Measurements from ENCODE around the gene URB1. TPM values are rescaled to one million over a fixed set of nuclear protein-coding genes. Genes with fewer than 3 reads are reported as not detected.
A peak's percentile ranks its signal among the peaks of the same experiment; 100 is the strongest.
"Not testable (repeated sequence)": the region's sequence is repeated elsewhere in the genome, so short reads cannot be mapped to it uniquely, and the experiment has no call there.

The URB1 gene, protein sequence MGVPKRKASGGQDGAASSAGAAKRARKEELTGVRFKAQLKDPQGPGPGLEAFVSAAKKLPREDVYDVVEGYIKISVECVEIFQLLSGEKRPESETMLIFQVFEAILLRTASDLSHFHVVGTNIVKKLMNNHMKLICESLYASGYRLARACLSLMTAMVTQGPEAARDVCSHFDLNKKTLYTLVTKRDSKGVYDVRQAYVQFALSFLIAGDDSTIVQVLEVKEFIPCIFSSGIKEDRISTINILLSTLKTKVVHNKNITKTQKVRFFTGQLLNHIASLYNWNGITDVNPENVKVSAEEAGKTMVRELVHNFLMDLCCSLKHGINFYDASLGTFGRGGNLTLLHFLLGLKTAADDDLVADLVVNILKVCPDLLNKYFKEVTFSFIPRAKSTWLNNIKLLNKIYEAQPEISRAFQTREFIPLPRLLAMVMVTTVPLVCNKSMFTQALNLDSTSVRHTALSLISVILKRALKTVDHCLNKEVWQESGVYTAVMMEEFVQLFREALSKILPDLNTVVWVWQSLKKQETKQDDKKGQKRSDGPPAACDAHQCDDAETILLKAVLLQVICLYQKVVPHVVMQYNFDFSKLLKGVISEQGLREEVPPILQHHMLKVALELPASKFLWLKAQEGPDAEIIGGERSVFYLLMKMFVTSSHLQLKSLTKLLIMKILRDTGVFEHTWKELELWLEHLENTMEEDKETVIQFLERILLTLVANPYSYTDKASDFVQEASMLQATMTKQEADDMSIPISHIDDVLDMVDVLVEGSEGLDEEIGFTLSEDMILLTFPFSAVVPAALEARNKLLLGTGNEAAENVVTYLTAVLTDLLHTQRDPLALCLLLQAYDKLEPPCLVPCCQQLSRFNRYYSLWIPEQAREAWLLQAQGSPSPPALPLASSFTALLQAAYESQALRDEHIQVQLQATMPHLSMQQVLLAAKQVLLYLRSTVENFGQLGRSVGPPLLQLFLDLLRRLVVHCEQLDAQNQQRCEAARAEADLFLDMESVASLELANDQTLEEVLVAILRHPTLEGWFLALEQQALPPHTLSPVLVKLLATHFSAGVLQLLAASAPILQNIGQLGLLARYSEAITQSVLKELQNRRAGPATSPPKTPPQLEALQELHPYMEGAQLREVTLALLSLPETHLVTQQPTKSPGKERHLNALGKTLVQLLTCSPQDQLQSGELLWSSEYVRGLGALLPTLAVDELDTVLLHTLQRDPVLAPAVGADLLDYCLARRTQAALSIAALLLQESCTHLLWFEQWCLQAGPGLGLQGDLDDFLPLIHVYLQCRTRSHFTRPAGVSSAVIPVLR (N-terminal part only)
- 10 to 100 TPM; 23.3 to 37.4 (median 24.9) TPM for total RNA-seq

DNA sequence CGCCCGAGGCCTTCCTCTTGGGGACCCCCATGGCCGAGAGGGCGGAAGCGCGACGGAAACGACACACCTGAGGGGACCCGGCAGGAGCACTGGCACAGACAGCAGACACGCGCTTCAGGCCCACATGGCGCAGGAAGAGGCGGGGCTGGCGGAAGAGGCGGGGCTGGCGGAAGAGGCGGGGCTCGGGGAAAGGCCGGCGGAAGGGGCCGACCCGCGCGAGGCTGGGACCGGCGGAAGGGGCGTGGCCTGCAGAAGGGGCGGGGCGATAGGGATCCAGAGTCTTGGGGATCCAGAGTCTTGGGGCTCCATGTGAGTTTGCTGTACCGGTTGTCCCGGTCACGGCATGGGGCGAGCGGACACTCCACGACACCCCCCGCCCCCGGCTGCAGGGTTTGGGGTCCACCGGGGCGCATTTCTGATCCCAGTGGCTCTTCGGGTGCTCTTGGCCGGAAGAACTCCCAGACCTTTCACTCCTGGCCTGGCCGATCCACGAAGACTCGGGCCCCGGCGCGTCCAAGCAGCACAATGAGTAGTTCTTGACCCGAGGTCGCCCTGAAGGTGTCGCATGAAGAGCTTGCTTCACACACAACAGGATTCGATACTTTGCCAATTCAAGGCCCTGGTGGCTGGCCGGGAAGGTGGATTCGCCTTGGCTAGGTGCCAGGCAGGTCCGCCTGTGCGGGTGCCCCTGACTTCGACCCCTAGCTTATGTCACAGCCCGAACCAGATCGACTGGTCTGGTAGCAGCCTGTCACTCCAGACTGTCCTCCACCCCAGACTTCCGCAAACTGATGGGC, at the start of gene URB1:
Gene URB1 (minus strand): TSS at position 133 of the 797 bp plus-strand sequence. CDS start 102 bp downstream, at position 31.
- intact Hi-C loops (cut with DNase I; ENCODE audit: low total_unique reads): no loop called here
- no peak for TF ChIP-seq POLR2A (IDR thresholded peaks at IDR 0.05)
- TF ChIP-seq, protein P1, sequence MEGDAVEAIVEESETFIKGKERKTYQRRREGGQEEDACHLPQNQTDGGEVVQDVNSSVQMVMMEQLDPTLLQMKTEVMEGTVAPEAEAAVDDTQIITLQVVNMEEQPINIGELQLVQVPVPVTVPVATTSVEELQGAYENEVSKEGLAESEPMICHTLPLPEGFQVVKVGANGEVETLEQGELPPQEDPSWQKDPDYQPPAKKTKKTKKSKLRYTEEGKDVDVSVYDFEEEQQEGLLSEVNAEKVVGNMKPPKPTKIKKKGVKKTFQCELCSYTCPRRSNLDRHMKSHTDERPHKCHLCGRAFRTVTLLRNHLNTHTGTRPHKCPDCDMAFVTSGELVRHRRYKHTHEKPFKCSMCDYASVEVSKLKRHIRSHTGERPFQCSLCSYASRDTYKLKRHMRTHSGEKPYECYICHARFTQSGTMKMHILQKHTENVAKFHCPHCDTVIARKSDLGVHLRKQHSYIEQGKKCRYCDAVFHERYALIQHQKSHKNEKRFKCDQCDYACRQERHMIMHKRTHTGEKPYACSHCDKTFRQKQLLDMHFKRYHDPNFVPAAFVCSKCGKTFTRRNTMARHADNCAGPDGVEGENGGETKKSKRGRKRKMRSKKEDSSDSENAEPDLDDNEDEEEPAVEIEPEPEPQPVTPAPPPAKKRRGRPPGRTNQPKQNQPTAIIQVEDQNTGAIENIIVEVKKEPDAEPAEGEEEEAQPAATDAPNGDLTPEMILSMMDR (IDR thresholded peaks at IDR 0.05): no peak
- H3K4me3 ChIP-seq (ENCODE audit: low read depth, poor library complexity, severe bottlenecking): peak within 1 kb of the TSS; percentile 91
- peak; percentile 89 to 98 for DNase-seq (ENCODE audit: low spot score in 2 of 2)
- 5 to 8% methylated on average over 34 to 51 of the region's 59 CpGs for WGBS, 2 donors

DNA sequence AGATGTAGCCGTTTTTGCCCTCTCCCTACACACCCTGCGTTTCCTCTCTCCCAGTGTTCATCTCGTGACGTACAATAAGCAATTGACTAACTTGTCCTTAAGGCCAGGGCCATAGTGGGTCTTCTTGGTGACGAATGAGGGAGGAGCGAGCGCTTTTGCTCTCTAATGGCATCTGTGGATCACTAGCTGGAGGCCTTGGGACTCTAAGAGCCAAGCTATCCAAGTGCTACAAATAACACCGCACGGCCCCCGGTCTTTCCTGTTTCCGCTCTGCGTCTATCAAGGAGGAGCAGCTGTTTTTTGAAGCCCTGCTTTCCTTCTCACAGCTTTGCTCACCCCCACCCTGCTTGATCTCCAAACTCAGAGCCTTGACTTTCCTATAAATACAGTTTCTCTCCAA, 44.9 kb upstream of the URB1 start:
- no peak for DNase-seq (ENCODE audit: low spot score in 2 of 2)
- 76 to 80% methylated on average over 12 of the region's 12 CpGs for whole genome bisulfite sequencing, 2 donors

DNA sequence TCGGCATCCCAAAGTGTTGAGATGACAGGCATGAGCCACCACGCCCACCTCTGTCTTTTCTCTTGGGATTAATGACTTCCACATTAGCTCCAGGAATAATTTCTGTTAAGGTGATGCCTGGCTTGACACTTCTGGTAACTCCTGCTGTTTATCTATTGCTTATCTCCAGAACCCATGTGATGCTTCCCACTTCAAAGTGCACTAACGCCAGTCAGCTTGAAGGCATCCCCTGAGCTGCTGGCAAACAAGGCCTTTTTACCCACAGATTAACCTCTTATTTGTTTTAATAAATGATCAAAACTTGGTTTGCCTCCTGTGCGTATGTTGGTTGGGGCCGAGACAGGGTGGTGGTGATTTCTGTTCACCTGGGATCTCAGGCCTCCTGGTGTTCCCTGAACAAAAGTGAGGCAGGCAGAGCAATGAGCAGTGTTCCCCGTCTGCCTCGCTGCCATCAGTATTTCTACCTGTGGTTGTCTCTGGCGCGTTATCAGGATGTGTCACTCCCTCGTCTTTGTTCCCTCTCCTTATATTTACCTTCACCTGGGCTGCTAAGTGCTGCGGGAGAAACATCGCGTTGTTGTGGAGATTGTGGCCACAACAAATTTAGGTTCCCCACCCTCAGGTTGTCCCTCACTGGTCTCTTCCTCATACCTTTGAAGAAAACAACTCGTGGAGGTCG, 40.3 kb upstream of the URB1 start:
- peak in 1 of 2 donors; percentile 68 for DNase-seq (ENCODE audit: low spot score in 2 of 2)

More for the DNA sequence above, 44.9 kb upstream of the URB1 start:
- intact Hi-C loops (cut with DNase I; ENCODE audit: low total_unique reads): no loop called here
- no peak for TF ChIP-seq POLR2A (IDR thresholded peaks at IDR 0.05)
- TF ChIP-seq, protein P1 (IDR thresholded peaks at IDR 0.05): no peak
- no peak overlapping the region for H3K4me3 ChIP-seq (ENCODE audit: low read depth, poor library complexity, severe bottlenecking)

DNA sequence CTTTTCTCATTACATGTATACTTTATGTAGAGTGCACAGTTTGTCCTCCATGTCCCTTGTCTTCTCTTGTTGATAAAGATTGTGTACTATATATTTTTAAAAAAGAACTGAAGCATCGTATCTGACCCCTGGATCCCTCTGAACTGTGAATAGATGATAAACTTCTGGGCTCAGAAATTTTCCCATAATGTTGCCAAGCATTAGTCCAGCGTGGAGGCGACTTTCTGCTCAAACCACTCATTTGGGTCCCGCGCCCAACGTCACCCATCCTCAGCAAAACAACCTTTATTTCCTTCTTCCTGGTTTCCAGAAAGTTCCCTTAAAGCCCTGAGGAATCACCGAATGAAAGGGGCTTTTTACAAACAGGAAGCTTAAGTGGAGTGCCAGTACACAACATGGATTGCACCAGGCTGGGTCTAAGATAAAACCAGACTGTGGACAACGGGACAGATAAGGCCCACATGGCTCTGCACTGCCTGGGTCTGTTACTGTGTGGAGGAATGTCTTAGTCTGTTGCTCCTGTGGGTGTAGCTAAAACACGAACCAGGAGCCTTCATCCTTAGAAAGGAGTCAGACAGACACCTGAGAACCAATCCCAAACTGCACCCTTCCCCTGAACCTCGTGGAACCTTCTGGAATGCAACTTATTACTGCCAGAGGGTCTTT, 35.3 kb upstream of the URB1 start:
- no peak for TF ChIP-seq POLR2A (IDR thresholded peaks at IDR 0.05)
- TF ChIP-seq, protein P1 (IDR thresholded peaks at IDR 0.05): no peak
- intact Hi-C loops (cut with DNase I; ENCODE audit: low total_unique reads): no loop called here
- no peak overlapping the region for H3K4me3 ChIP-seq (ENCODE audit: low read depth, poor library complexity, severe bottlenecking)
- no peak for DNase-seq (ENCODE audit: low spot score in 2 of 2)
- 61 to 65% methylated on average over 10 of the region's 10 CpGs for WGBS, 2 donors

More for the DNA sequence above, 40.3 kb upstream of the URB1 start:
- H3K4me3 ChIP-seq (ENCODE audit: low read depth, poor library complexity, severe bottlenecking); intact Hi-C loops (cut with DNase I; ENCODE audit: low total_unique reads): not testable (repeated sequence)
- 44 to 66% methylated on average over 15 of the region's 15 CpGs for WGBS, 2 donors

DNA sequence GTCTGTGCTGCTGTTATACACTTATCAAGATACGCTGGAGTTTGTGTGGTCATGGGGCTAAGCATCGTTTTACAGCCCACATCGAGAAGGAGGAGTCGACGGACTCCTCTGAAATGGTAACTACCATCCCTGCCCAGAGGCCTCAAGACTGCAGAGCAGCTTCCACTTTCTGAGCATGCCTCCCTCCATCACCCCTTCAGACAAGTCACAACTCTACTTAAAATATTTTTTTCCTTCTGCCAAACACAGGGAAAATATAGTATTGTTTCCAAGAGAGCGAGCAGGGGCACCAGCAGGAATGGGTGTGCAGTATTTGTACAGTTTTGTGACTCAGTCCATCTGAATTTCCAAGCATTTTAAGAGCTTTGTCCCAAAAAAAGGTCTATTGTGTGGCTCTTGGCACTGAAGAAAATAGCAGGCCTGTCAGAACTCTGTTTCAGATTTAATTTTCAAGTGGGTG, 33.8 kb upstream of the URB1 start:
- intact Hi-C loops (cut with DNase I; ENCODE audit: low total_unique reads): no loop called here
- DNase-seq (ENCODE audit: low spot score in 2 of 2): no peak
- 44 to 55% methylated on average over 6 of the region's 6 CpGs for WGBS, 2 donors
- H3K4me3 ChIP-seq (ENCODE audit: low read depth, poor library complexity, severe bottlenecking): no peak overlapping the region
- TF ChIP-seq, protein P1 (IDR thresholded peaks at IDR 0.05): no peak
- TF ChIP-seq POLR2A (IDR thresholded peaks at IDR 0.05): no peak

Data from lower leg skin (tissue), 4 donors.